Activated B cell treated with CpG ODN at 0.5 μM for 24 hours (primary cell): ENCODE measurements around the gene LRRIQ1. TPM values are rescaled to one million over a fixed set of nuclear protein-coding genes. Genes with fewer than 3 reads are reported as not detected.

Experiments used
- ATAC-seq: fragments of 200-7000 bp; cut with Tn5 transposase; one replicate; pipeline ENCODE4 v1.10.0; 2021; ENCODE audit warnings: low read depth, mild to moderate bottlenecking, moderate library complexity
- CTCF ChIA-PET: fragments of 350-600 bp; sonication (Branson Sonifier 250); formaldehyde crosslinking; loops from one replicate; lab custom pipeline; 2021; ENCODE audit warnings: antibody characterized with exemption; lab: Charles Lee
- POLR2A ChIA-PET: fragments of 350-600 bp; sonication (Branson Sonifier 250); formaldehyde crosslinking; loops from one replicate; lab custom pipeline; 2021; ENCODE audit warnings: antibody characterized with exemption; lab: Charles Lee
- DNase-seq: peaks from one replicate; pipeline ENCODE4 v3.0.0; 2022
- H3K27ac Mint-ChIP-seq: one replicate; pipeline ENCODE4 v1.8.0; 2020; ENCODE audit warnings: mixed read lengths
- H3K27me3 Mint-ChIP-seq: one replicate; pipeline ENCODE4 v1.8.0; 2021; ENCODE audit warnings: mixed read lengths
- H3K36me3 Mint-ChIP-seq: one replicate; pipeline ENCODE4 v1.8.0; 2021; ENCODE audit warnings: low read depth, mixed read lengths
- H3K4me1 Mint-ChIP-seq: one replicate; pipeline ENCODE4 v1.8.0; 2021; ENCODE audit warnings: mixed read lengths
- H3K4me3 Mint-ChIP-seq: one replicate; pipeline ENCODE4 v1.8.0; 2020; ENCODE audit warnings: mild to moderate bottlenecking, mixed read lengths
- H3K9me3 Mint-ChIP-seq: one replicate; pipeline ENCODE4 v1.8.0; 2020; ENCODE audit warnings: mixed read lengths
- intact Hi-C: fragments of 100-400 bp; cut with micrococcal nuclease; formaldehyde crosslinking; loops from one replicate; pipeline ENCODE4 v1.15.1; 2024
- total RNA-seq: library from RNA; stranded (reverse); gene quantifications from 2 replicates; pipeline ENCODE4 v1.2.3, GENCODE V29; 2022
- TF ChIP-seq, protein P1 (sequence below): fragments of 200-600 bp; IDR thresholded peaks from one replicate; pipeline ENCODE4 v1.8.0; 2022; ENCODE audit warnings: antibody characterized with exemption, mild to moderate bottlenecking

The LRRIQ1 gene
- total RNA-seq, 1 donor from 2014 or later: not detected

DNA sequence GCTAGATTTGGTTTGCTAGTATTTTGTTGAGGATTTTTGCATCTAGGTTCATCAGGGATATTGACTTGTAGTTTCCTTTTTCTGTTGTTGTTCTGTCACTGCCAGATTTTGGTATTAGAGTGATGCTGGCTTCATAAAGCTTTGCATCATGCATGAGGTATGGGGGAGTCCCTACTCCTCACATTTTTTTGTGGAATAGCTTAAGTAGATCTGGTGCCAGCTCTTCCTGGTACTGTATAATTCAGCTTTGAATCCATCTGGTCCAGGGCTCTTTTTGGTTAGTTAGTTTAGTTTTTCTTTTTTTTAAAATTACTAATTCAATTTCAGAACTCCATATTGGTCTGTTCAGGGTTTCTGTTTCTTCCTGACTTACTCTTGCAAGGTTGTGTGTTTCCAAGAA, 59.4 kb downstream of the LRRIQ1 start:
- Mint-ChIP-seq H3K4me3 (no peak overlapping the region), H3K36me3 (no peaks in the 10 kb centered on the region), H3K9me3 (no peaks in the 10 kb centered on the region), H3K27me3 (no peaks in the 10 kb centered on the region), H3K4me1 (no peaks in the 10 kb centered on the region), H3K27ac (no peak overlapping the region)
- DNase-seq (no peak), ATAC-seq (no peak)
- TF ChIP-seq, protein P1, sequence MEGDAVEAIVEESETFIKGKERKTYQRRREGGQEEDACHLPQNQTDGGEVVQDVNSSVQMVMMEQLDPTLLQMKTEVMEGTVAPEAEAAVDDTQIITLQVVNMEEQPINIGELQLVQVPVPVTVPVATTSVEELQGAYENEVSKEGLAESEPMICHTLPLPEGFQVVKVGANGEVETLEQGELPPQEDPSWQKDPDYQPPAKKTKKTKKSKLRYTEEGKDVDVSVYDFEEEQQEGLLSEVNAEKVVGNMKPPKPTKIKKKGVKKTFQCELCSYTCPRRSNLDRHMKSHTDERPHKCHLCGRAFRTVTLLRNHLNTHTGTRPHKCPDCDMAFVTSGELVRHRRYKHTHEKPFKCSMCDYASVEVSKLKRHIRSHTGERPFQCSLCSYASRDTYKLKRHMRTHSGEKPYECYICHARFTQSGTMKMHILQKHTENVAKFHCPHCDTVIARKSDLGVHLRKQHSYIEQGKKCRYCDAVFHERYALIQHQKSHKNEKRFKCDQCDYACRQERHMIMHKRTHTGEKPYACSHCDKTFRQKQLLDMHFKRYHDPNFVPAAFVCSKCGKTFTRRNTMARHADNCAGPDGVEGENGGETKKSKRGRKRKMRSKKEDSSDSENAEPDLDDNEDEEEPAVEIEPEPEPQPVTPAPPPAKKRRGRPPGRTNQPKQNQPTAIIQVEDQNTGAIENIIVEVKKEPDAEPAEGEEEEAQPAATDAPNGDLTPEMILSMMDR: no peak
- POLR2A ChIA-PET: no interaction called here
- CTCF ChIA-PET: no interaction called here
- intact Hi-C loops: no loop called here

DNA sequence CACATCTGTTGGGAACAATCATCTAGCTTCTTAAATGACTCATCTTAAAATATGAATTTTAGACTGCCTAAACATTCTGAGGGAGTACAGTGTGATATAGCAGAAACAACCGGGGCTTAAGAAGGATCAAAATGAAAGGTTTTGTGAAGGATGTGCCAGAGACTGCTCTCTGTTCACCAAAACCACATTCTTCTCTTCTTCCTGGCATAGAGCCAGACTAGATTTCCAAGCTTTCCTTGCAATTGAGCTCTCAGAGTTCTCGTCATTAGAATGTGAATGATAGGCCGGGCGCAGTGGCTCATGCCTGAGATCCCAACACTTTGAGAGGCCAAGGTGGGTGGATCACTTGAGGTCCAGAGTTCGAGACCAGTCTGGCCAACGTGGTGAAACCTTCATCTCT, 94.5 kb downstream of the LRRIQ1 start:
- ATAC-seq: no peak
- Mint-ChIP-seq H3K9me3 (no peaks in the 10 kb centered on the region), H3K4me3 (no peak overlapping the region), H3K36me3 (no peaks in the 10 kb centered on the region), H3K27ac (no peak overlapping the region), H3K4me1 (no peaks in the 10 kb centered on the region), H3K27me3 (no peaks in the 10 kb centered on the region)
- ChIA-PET CTCF (no interaction called here), POLR2A (no interaction called here)
- intact Hi-C loops: no loop called here
- TF ChIP-seq, protein P1: no peak
- DNase-seq: no peak

DNA sequence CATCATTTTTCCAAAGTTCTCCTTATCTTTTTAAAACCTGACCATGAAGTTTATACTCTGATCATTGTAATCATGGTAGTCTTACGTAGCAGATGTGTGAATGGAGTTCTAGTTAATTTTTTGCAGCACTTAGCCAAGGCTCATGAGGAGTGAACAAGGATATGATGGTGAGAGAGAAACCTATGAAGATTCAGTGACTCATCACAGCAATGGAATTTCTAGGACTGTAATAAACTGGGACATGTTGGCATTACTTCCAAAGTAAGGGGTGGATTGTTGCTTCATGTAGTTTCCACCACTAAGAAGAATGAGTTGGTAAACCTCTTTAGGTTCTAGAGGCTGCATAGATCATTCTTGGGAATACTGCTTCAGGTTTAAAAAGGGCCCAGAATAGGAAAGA, 102.7 kb downstream of the LRRIQ1 start:
- Mint-ChIP-seq H3K9me3 (no peaks in the 10 kb centered on the region), H3K4me3 (no peak overlapping the region), H3K27ac (no peak overlapping the region), H3K4me1 (no peaks in the 10 kb centered on the region), H3K36me3 (no peaks in the 10 kb centered on the region), H3K27me3 (no peaks in the 10 kb centered on the region)
- intact Hi-C loops: no loop called here
- ChIA-PET CTCF (no interaction called here), POLR2A (no interaction called here)
- TF ChIP-seq, protein P1: no peak
- no peak for DNase-seq
- no peak for ATAC-seq

DNA sequence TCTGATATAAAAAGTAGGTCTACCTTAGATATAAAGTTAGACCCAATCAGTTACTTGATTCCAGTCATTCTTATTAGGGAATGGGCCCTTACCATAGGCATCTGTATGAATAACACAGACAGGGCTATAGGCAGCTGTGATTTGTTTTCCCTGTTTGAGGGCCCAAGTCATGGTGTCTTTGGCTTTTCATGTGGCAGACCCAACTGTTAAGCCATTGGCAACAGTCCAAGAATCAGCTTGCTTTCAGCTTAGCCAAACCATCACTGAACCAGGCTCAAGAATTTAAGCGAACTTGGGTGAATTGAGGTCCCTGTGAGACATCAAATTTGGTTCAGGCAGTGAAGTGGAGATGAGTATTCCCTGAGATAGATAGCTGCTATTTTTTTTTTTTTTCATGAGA, 111.2 kb downstream of the LRRIQ1 start:
- no peaks in the 10 kb centered on the region for H3K27me3 Mint-ChIP-seq
- POLR2A ChIA-PET: no interaction called here
- ATAC-seq (no peak), DNase-seq (no peak)
- TF ChIP-seq, protein P1: no peak
- H3K36me3 Mint-ChIP-seq: no peaks in the 10 kb centered on the region
- no peak overlapping the region for H3K27ac Mint-ChIP-seq
- H3K4me1 Mint-ChIP-seq: no peaks in the 10 kb centered on the region
- CTCF ChIA-PET: no interaction called here
- no peaks in the 10 kb centered on the region for H3K9me3 Mint-ChIP-seq
- no peak overlapping the region for H3K4me3 Mint-ChIP-seq
- intact Hi-C loops: no loop called here

DNA sequence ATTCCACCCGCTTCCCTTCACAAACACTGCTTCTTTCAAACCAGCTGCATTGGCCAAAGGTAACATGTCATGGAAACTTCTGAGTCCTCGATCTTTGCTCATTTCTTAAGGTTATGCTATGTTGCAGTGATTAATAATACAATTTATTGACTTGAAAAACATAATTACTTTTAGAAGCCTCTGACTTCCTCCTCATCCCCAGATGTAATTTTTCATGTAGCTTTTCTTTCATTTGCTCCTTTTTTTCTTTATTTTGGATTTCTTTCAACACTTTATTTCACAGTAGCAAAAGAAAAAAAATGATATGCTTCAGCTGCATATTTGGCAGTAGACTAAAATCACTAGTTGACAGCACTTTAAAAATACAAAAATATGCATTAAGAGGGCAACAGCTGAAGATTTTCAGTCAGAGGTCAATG, 116.2 kb downstream of the LRRIQ1 start:
- ChIA-PET CTCF (no interaction called here), POLR2A (no interaction called here)
- Mint-ChIP-seq H3K27ac (no peak overlapping the region), H3K36me3 (no peaks in the 10 kb centered on the region), H3K9me3 (no peaks in the 10 kb centered on the region), H3K4me3 (no peak overlapping the region), H3K27me3 (no peaks in the 10 kb centered on the region), H3K4me1 (no peaks in the 10 kb centered on the region)
- TF ChIP-seq, protein P1: no peak
- ATAC-seq: no peak
- intact Hi-C loops: no loop called here
- DNase-seq: no peak
